ENCODE data around the gene STARD6. TPM values are rescaled to one million over a fixed set of nuclear protein-coding genes. Genes with fewer than 3 reads are reported as not detected.
"Not testable (repeated sequence)": the region's sequence is repeated elsewhere in the genome, so short reads cannot be mapped to it uniquely, and the experiment has no call there.

STARD6 gene
- not detected for polyA plus RNA-seq (ENCODE audit: low read depth in 6 of 6)

GRCh38 chr18:54357660-54358494 lies at the start of gene STARD6, which contains the start of gene C18orf54:
Gene STARD6 (minus strand): TSS chr18:54357858. CDS start chr18:54354573, 3,285 bp downstream.
Gene C18orf54 (plus strand): TSS chr18:54357906. CDS start chr18:54360573, 2,667 bp downstream.
- Mint-ChIP-seq H3K36me3 (peaks cover 0 to 6% of the 10 kb centered on the region in 2 donors), H3K27me3 (peaks cover 0 to 6% (median 0%) of the 10 kb centered on the region in 3 donors)
- DNase-seq, result peak; percentile 92

DNA sequence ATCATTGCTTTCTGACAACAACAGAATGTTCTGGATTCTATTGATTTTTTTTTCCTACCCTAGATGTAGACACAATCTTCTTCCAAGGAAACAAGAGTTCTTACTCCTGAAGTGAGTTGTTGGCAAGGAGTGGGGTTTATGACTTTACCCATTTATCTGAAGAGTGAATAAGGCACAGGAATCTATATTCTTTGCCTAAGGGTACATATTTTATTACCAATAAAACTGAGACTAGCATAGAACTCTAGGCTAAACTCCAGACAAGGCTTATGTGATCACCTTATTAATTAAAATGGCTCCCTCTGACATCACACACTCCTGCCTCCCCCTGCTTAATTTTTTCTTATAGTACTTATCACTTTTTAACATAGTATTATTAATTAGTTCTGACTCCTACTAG lies 47.6 kb upstream of the STARD6 start:
- Mint-ChIP-seq H3K4me3 (no peak overlapping the region), H3K4me1 (no peaks in the 10 kb centered on the region), H3K27me3 (peaks cover 12 to 26% (median 16%) of the 10 kb centered on the region in 3 donors), H3K36me3 (no peaks in the 10 kb centered on the region), H3K9me3 (peaks cover 0 to 5% (median 0%) of the 10 kb centered on the region in 7 donors), H3K27ac (no peak overlapping the region)
- DNase-seq (no peak), ATAC-seq (ENCODE audit: low read depth in 2 of 2) (no peak)

More at GRCh38 chr18:54357660-54358494, at the start of gene STARD6, which contains the start of gene C18orf54:
- H3K4me3 Mint-ChIP-seq, result peak within 1 kb of the TSS; percentile 96 to 100 (median 99)
- no peaks in the 10 kb centered on the region for H3K9me3 Mint-ChIP-seq
- H3K4me1 Mint-ChIP-seq, result peaks cover 11 to 16% (median 14%) of the 10 kb centered on the region in 3 donors
- peak; percentile 92 for ATAC-seq (ENCODE audit: low read depth in 2 of 2)
- peak within 1 kb of the TSS; percentile 83 to 98 (median 95) for H3K27ac Mint-ChIP-seq

GRCh38 chr18:54396760-54397159 lies 39.1 kb upstream of the STARD6 start:
- H3K27ac Mint-ChIP-seq, result no peak overlapping the region
- H3K9me3 Mint-ChIP-seq, result peaks cover 0 to 4% (median 0%) of the 10 kb centered on the region in 7 donors
- no peaks in the 10 kb centered on the region for H3K36me3 Mint-ChIP-seq
- H3K4me3 Mint-ChIP-seq, result no peak overlapping the region
- no peaks in the 10 kb centered on the region for H3K4me1 Mint-ChIP-seq
- DNase-seq (no peak), ATAC-seq (ENCODE audit: low read depth in 2 of 2) (no peak)
- peaks cover 0 to 22% (median 0%) of the 10 kb centered on the region in 3 donors for H3K27me3 Mint-ChIP-seq

- ATAC-seq (ENCODE audit: low read depth in 2 of 2), result no peak
- no peak for DNase-seq
- no peaks in the 10 kb centered on the region for H3K36me3 Mint-ChIP-seq
- H3K4me3 Mint-ChIP-seq, result no peak overlapping the region
- no peak overlapping the region for H3K27ac Mint-ChIP-seq
- H3K9me3 Mint-ChIP-seq, result peaks cover 0 to 1% (median 0%) of the 10 kb centered on the region in 7 donors
- H3K4me1 Mint-ChIP-seq, result no peaks in the 10 kb centered on the region
- H3K27me3 Mint-ChIP-seq, result peaks cover 8 to 31% (median 12%) of the 10 kb centered on the region in 3 donors
These were observed 36.1 kb upstream of the STARD6 start for GRCh38 chr18:54393648-54394294.

DNA sequence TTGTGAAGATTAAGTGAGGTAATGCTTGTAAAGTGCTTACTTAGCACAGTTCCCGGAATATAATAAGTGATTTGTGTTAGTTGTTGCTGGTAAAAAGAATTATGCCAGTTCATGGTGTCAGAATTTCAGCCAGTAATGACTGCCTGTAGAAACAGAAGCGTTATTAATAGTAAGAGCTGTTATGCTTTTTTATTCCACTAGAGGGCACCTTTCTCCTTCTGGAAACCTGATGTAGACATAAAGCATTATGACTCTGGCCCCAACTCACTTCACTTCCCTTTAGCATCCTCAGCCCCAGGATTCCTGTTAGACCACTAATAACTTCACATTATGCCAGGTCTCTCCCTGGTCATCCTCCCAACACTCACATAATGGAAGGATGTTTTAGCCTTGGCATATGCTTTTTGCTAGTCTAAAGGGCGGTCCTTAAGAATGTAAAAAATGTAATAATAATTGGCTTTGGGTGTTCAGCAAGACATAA lies 34.9 kb upstream of the STARD6 start:
- no peaks in the 10 kb centered on the region for H3K36me3 Mint-ChIP-seq
- H3K4me3 Mint-ChIP-seq, result no peak overlapping the region
- DNase-seq, result peak; percentile 44
- H3K27me3 Mint-ChIP-seq, result peaks cover 8 to 28% (median 16%) of the 10 kb centered on the region in 3 donors
- no peaks in the 10 kb centered on the region for H3K4me1 Mint-ChIP-seq
- no peaks in the 10 kb centered on the region for H3K9me3 Mint-ChIP-seq
- ATAC-seq (ENCODE audit: low read depth in 2 of 2), result peak; percentile 68 to 77
- no peak overlapping the region for H3K27ac Mint-ChIP-seq

- Mint-ChIP-seq H3K9me3 (peaks cover 0 to 5% (median 2%) of the 10 kb centered on the region in 7 donors), H3K27me3 (peaks cover 8 to 29% (median 16%) of the 10 kb centered on the region in 3 donors), H3K4me3 (no peak overlapping the region), H3K36me3 (no peaks in the 10 kb centered on the region), H3K27ac (no peak overlapping the region), H3K4me1 (no peaks in the 10 kb centered on the region)
- DNase-seq (no peak), ATAC-seq (ENCODE audit: low read depth in 2 of 2) (no peak)
These were observed 33.2 kb upstream of the STARD6 start for GRCh38 chr18:54390838-54391237.

- peaks cover 8 to 22% (median 16%) of the 10 kb centered on the region in 3 donors for H3K27me3 Mint-ChIP-seq
- H3K36me3 Mint-ChIP-seq, result no peaks in the 10 kb centered on the region
- no peaks in the 10 kb centered on the region for H3K4me1 Mint-ChIP-seq
- ATAC-seq (ENCODE audit: low read depth in 2 of 2), result no peak
- DNase-seq, result no peak
- no peak overlapping the region for H3K27ac Mint-ChIP-seq
- H3K4me3 Mint-ChIP-seq, result no peak overlapping the region
- H3K9me3 Mint-ChIP-seq, result peaks cover 0 to 10% (median 2%) of the 10 kb centered on the region in 7 donors
These were observed 31.5 kb upstream of the STARD6 start for GRCh38 chr18:54389143-54389505.

DNA sequence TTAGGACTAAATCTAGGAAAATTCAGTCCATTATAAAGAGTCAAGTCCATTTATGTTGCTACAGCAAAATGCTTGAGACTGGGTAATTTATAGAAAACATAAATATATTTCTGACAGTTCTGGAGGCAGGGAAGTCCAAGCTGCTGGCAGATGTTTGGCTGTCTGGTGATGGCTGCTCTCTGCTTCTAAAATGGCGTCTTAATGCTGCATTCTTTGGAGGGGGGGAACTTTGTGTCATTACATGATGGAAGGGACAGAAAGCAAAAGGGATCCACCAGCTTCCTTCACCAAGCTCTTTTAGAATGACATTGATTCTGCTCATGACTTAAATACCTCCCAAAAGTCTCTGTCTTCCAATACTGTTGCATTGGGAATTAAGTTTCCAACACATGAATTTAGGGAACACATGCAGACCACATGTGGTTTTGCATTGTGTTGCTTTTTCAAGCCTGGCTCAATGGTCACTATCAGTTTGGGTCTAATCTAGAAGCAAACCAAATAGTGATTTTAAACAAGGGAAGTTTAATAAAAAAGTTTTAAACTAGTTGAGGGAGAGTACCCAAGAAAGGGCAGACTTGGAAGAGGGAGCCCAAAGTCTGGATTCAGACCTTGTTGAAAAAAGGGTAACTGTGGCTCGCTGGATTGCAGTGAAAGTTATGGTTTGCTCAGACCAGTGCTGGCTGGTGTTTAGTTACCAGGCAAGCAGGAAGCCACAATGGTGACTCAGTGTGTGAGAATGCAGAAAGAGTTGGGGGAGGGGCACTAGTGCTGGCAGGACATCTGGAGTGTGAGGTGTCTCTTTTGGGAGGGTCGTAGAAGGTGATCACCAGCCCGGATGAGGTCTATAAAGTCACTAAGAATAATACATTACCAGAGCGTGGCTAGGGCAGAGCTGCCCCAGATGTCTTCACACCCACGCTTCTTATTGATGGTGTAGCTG lies 30.8 kb upstream of the STARD6 start:
- DNase-seq (no peak), ATAC-seq (ENCODE audit: low read depth in 2 of 2) (no peak)
- Mint-ChIP-seq H3K36me3 (no peaks in the 10 kb centered on the region), H3K27me3 (peaks cover 8 to 22% (median 16%) of the 10 kb centered on the region in 3 donors), H3K9me3 (peaks cover 0 to 10% (median 2%) of the 10 kb centered on the region in 7 donors), H3K4me1 (no peaks in the 10 kb centered on the region), H3K4me3 (no peak overlapping the region), H3K27ac (no peak overlapping the region)

GRCh38 chr18:54387631-54388030 lies 30.0 kb upstream of the STARD6 start:
- ATAC-seq (ENCODE audit: low read depth in 2 of 2) (no peak), DNase-seq (no peak)
- no peaks in the 10 kb centered on the region for H3K4me1 Mint-ChIP-seq
- H3K27ac Mint-ChIP-seq, result no peak overlapping the region
- peaks cover 8 to 20% (median 16%) of the 10 kb centered on the region in 3 donors for H3K27me3 Mint-ChIP-seq
- H3K36me3 Mint-ChIP-seq, result no peaks in the 10 kb centered on the region
- peaks cover 0 to 10% (median 2%) of the 10 kb centered on the region in 7 donors for H3K9me3 Mint-ChIP-seq
- H3K4me3 Mint-ChIP-seq, result no peak overlapping the region

GRCh38 chr18:54386800-54387495 lies 29.3 kb upstream of the STARD6 start:
- not testable (repeated sequence) for H3K27ac Mint-ChIP-seq; DNase-seq; H3K36me3 Mint-ChIP-seq; ATAC-seq (ENCODE audit: low read depth in 2 of 2); H3K4me1 Mint-ChIP-seq; H3K4me3 Mint-ChIP-seq
- peaks cover 0 to 10% (median 2%) of the 10 kb centered on the region in 7 donors for H3K9me3 Mint-ChIP-seq
- H3K27me3 Mint-ChIP-seq, result peaks cover 8 to 17% (median 16%) of the 10 kb centered on the region in 3 donors

GRCh38 chr18:54386043-54386442 lies 28.4 kb upstream of the STARD6 start:
- no peak for ATAC-seq (ENCODE audit: low read depth in 2 of 2)
- DNase-seq, result no peak
- H3K4me1 Mint-ChIP-seq, result no peaks in the 10 kb centered on the region
- H3K27me3 Mint-ChIP-seq, result peaks cover 5 to 17% (median 13%) of the 10 kb centered on the region in 3 donors
- H3K4me3 Mint-ChIP-seq, result no peak overlapping the region
- H3K36me3 Mint-ChIP-seq, result no peaks in the 10 kb centered on the region
- H3K9me3 Mint-ChIP-seq, result peaks cover 0 to 10% (median 2%) of the 10 kb centered on the region in 7 donors
- H3K27ac Mint-ChIP-seq, result no peak overlapping the region

- H3K36me3 Mint-ChIP-seq, result no peaks in the 10 kb centered on the region
- H3K27ac Mint-ChIP-seq, result no peak overlapping the region
- H3K27me3 Mint-ChIP-seq, result peaks cover 0 to 4% (median 0%) of the 10 kb centered on the region in 3 donors
These were observed 25.1 kb upstream of the STARD6 start for GRCh38 chr18:54382733-54383252.

More at GRCh38 chr18:54382733-54383252, 25.1 kb upstream of the STARD6 start:
- Mint-ChIP-seq H3K9me3 (peaks cover 0 to 10% (median 2%) of the 10 kb centered on the region in 7 donors), H3K4me3 (no peak overlapping the region), H3K4me1 (no peaks in the 10 kb centered on the region)
- ATAC-seq (ENCODE audit: low read depth in 2 of 2) (no peak), DNase-seq (no peak)
